Fibroblast of upper back skin (primary cell): ENCODE results near the gene BHLHE23.
A peak's percentile ranks its signal among the peaks of the same experiment; 100 is the strongest.

Experiments
- DNase-seq: peaks from one replicate; pipeline ENCODE4 v3.0.0-alpha.2; 2013

Gene BHLHE23

DNA sequence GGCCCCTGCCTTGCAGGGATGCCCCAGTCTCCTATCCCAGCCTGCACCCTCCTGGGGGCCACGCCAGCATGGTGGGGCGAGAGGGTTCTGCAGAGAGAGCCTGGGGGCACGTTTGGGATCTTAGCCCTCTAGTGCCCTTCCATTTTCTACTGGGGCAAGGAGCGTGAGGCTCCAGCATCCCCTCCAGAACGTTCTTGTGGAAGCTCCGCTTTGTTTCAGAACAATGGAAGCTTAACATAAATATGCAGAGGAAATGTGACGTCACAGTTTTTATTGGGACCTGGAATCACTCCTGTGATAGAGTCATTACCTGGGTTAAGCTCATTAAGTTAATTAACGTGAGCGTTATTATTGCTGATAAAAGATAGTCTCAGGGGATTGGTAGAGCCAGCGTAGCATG lies 19.6 kb downstream of the BHLHE23 start:
- no peak for DNase-seq

DNA sequence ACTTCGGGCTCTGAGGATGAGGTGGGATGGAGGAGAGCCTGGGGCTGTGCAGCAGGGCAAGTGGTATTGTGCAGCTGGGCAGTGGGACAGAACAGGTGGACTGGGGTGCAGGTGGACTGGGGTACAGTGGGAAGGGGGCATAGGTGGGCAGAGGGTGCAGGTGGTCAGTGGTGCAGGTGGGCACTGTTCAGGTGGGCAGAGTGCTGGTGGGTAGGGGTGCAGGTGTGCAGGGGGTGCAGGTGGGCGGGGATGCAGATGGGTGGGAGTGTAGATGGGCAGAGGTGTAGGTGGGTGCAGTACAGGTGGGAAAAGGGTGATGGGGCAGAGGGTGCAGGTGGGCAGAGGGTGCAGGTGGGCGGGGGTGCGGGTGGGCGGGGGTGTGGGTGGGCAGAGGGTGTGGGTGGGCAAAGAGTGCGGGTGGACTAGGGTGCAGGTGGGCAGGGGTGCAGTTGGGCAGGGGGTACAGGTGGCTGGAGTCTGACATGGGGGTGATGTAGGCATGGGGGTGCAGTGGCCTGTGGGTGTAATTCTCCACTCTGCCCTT lies 20.4 kb downstream of the BHLHE23 start:
- DNase-seq: no peak

DNA sequence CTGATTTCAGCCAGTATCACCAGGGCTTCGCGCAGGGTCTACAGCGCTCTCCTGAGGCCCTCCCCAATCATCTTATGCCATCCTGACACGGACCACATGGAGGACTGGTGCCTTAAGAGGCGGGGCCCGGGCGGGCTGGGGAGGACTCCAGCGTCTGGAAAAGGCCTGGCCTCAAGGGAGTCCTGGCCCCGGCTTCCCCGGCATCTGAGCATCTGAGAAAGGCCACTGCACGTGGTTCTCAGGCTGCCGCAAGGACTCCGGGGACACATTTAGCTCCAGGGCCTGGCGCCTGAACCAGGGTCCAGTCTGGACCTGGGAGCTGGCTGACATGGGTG lies 21.4 kb downstream of the BHLHE23 start:
- DNase-seq: no peak

DNA sequence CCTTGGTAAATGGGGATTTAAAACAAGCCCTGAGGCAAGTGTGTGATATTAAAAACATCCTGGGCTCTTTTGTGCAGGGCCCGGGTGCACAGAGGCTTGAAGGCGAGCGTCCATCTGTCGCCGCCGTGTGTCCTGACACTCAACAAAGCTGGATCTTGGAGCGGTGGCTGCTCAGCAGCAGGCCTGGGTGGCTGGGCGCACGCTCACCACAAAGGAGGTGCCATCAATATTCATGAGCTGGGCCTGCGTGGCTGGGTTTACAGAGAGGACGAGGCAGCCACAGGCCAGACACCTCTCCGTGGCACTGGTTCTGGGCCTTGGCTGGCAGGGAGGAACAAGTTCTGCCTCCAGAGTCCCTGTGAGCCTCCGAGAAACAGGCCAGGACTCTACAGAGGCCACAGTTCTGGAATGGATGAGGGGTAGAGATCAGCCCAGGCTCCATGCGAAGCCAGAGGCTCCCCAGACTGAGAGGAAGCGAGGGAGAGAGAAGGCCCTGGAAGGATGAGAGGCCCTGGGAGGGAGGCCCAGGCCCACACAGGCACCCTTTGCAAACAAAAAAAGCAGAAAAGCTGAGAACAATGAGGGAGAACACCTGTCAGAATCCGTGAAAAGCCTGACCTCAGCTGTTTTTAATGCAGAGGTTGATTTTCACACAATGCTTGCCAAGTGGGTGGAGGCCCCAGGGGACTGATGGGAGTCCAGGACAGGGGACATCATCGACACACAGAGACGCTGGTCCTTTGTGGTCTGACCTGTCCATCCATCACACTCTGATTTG lies 21.9 kb downstream of the BHLHE23 start:
- DNase-seq: no peak

DNA sequence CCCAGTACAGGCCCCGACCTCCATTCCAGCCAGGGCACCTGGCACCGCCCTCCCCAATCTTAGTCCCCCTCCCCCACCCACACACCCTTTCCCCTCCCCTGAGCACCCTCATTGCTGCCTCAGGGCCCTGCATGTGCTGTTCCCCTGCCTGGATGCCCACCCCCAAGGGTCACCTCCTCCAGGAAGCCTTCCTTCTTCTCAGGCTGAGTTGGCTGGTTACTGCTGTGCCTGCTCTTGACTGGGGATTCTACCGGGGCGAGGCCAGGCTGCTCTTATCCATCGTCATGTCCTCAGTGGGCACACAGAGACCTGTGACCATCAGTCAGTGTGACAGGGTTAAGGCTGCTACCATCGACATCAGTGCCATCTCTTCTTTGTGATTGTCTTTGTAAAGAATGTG lies 23.6 kb downstream of the BHLHE23 start:
- DNase-seq: no peak

DNA sequence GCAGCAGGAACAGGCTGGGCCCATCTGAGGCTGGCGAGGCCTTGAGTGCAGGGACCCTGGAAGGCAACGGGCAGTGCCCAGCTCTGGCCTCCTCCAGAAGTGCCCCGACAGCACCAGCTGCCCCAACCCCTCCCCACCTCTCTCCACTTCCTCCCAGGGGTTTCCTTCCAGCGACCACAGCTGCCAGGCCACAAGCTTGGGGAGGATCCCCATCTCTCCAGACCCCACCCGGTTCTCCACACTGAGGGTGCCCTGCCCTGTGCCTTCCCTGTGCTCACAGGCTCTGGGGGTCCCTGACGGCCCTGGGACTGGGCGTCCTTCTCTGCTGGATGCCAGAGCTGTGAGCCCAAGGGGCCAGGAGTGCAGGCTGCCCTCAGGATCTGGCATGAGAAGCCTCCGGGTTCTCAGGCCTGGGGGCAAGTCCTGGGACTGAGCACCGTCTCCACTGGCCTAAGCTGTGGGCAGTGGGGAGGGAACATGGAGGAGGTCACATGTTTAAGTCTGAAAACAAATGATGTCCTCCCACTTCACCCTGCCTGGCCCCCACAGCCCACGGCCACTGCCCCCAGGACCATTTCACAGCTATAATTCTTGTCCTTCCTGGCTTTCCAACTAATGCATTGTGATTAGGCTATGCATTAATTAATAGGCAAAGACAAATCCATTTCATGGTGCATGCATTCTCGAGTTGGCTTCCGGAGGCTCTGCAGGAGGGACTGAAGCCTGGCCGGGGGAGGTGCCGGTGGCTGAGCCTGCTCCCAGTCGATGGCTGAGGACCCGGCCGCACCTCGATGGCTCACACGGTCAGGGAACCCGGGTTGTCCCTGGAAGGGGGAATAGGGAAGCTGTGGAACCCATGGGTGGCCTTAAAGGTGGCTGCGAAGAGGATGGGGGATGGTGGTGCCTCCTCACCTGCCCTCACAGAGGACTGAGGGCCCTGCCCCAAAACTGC lies 24.4 kb downstream of the BHLHE23 start:
- DNase-seq: no peak

DNA sequence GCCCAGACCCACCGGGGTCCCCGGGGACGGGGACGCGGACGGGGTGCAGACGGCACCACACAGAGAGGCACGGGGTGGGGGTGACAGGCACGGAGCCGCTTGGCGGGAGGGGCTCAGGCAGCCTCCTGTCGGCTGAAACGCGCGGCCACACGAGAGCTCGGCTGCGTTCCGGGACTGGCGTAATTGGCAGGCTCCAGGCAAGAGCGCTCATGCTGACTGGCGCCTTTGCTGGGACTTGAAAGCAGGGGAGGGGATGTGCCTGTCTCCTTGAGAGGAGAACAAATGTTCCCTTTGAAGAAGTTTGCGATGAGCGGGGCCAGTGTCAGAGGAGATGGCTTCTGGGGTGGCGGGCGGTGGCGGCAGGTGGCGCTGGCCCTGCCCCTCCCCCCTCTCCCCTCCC lies 25.8 kb downstream of the BHLHE23 start:
- DNase-seq: no peak

DNA sequence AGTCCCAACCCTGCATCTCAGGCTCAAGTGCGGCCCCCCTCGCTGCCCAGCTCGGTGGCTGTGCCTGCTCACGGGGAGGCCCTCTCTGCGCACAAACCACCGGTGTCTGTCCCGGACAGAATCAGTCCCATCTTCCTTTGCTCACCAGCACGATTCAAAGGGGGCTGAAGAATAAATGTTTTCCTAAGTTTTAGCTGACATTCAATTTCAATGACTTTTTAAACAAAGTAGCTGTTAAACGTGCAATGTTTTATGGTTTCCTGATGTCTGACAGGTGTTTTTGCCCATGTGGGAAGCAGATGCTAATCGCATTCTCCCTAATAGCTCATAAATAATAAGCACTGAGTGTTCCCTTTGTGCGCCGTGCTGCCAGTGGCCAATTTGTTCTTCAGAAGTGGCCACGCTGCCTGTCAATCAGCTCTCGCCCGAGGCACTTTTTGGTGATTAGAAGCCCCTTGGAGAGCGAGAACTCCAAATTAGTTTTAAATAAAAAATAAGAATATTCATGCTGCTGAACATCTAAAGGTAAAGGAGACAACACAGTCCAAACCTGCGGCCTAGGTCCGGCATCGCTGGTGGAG lies 26.3 kb downstream of the BHLHE23 start:
- no peak for DNase-seq

DNA sequence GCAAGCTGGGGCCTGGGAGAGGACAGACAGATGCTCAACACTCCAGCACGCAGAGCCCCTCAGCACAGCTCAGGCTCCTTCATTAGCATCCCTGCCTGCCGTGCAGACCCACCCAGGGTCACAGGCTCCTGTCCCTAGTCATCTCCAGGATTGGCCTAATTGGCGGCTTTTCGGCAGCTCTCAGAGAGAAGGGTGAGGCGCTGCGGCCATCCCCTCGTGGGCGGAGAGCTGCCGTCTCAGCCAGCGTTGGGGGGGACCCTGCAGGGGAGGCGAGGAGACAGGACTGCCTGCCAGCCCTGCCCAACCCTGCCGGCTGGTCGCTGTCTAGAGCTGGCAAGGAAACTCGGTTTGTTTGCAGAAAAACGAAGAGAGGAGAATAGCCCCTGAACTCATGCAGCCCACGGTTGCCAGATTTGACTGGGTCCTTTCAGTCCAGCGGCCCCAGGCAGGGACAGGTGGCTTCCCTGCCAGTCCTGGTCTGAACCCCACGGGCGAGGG lies 26.8 kb downstream of the BHLHE23 start:
- DNase-seq: no peak

DNA sequence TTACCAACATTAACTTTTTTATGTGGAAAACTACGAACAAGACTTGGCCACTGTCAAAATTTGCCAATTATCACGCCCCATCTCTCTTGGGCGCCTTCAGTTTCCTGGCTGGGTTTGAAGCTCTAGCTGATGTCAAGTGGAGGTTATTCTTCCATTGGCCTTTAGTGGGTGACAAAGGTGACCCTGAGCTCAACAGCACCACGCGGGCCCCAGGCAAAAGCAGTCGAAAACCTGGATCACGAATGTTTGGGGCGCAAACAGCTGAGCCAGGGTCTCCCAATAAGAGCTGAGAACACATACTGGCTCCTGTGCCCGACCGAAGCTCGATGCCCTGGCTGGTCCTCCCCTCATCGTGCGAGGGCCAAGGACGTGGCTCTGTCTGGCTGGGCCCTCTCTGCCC lies 27.5 kb downstream of the BHLHE23 start:
- no peak for DNase-seq

DNA sequence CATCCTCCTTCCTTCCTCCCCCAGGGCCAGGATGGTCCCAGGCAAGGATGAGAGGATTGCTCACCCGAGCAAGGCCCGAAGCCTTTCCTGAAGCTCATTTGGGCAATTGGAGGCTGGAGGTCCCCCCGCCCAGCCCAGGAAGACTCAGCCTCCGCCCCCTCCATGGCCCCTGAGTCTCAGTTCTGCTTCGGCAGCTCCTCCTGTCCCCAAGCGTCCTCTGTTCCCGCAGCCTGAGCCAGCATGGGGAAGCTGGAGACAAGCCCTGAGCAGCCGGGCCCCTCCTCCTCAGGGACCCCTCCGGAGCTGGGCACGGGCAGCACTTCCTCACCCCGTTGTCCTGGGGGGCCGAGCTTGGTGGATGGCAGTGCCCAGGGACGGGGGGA lies 28.2 kb downstream of the BHLHE23 start:
- DNase-seq: no peak

DNA sequence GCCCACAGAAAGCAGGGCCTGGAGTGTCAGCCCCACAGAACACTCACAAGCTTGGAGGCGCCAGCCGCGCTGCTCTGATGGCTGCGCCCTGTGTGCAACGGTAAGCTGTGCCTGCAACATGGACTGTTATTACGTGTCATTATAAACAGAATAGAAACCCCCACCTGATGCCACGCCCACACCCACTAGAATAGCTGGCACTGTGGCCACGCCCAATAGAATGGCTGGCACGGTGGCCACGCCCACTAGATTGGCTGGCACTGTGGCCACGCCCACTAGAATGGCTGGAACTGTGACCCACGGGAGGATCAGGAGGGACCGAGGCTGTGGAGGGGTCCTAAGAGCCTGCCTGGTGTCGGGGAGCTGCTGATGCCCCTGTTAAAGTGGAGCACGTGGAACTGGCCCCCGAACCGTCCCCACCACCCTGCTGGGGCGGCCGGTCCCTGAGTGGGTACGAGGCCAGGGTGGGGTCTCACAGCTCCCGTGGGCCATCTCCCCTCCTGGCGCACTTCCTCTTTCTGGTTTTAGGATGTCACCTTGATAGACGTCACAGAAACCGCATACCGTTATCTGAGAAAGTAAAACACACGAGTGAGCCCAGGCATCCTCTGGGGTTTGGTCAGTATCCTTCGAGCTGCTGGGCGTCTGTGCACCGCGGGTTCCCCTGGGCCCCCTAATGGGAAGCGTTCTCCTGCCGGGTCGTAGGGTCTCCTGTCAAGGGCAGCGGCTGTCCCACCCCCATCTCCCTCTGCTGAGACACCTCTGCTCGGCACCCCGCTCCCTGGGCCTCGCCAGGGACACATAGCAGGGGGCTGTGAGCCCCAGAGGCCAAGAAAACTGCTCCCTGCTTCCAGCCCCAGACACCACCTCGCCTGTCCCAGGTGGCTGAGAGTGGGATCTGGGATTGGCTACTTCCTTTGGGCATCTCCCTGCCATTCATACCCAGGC lies 28.9 kb downstream of the BHLHE23 start:
- no peak for DNase-seq

DNA sequence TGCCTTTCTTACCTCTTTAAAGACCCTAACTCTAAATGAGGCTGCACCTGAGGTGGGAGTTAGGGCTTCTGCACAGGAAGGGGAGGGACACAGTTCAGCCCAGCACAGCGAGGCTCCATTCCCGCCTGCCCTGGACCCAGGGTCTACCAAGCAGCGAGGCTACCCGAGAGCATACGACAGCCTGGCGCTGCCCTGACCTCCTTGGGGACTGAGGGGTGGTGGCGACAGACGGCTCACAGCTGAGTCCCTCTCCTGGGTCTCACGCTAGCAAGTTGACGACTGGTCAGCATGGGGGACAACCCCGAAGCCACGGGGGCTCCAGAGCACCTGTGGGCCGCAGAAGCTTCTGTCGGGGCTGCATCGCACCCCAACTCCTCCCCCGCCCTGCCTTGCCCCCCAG lies 29.9 kb downstream of the BHLHE23 start:
- no peak for DNase-seq

DNA sequence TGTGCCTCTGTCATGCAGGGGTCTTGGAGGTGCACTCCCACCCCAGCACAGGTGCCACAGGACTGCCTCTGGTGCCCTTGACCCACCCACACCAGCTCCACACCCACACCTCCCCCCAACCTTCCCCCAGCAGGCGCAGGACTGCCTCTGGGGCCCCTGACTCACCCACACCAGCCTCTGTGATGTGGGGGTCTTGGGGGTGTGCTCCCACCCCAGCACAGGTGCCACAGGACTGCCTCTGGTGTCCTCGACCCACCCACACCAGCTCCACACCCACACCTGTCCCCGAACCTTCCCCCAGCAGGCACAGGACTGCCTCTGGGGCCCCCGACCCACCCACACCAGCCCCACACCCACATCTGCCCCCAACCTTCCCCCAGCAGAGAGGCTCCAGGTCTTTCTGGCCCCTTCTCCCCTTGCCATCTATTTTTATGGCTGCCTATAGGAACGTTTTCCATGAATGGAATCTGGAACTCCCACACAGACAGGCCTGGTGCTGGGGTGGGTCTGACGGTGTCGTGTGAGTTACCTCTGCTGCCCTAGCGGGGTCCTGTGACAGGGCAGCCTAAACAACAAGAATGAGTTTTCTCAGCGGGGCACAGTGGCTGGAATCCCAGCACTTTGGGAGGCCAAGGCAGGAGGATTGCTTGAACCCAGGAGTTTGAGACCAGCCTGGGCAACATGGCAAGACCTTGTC lies 30.8 kb downstream of the BHLHE23 start:
- no peak for DNase-seq

DNA sequence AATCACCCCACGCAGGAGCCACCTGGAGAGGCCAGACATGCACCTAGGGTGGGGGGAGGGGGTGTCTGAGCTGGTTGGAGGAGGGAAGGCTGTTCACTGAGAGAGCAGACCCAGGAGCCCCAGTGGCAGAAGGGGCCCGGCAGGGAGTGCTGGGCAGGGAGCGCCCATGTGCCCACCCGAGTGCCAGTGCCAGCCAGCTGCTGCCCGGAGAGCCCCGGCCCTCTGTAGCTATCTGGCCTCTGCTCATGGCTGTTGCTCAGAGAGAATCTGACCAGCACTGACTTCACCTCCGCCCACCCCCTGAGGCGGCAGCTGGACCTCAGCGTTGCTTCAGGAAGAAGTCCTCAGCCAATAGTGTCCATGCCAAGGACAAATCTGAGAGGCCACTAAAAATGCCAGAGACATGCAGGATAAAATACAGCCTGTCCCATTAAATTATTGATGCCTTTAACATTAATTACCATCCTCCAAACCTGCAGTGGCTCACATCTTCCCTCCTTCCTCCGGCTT lies 31.5 kb downstream of the BHLHE23 start:
- no peak for DNase-seq

DNA sequence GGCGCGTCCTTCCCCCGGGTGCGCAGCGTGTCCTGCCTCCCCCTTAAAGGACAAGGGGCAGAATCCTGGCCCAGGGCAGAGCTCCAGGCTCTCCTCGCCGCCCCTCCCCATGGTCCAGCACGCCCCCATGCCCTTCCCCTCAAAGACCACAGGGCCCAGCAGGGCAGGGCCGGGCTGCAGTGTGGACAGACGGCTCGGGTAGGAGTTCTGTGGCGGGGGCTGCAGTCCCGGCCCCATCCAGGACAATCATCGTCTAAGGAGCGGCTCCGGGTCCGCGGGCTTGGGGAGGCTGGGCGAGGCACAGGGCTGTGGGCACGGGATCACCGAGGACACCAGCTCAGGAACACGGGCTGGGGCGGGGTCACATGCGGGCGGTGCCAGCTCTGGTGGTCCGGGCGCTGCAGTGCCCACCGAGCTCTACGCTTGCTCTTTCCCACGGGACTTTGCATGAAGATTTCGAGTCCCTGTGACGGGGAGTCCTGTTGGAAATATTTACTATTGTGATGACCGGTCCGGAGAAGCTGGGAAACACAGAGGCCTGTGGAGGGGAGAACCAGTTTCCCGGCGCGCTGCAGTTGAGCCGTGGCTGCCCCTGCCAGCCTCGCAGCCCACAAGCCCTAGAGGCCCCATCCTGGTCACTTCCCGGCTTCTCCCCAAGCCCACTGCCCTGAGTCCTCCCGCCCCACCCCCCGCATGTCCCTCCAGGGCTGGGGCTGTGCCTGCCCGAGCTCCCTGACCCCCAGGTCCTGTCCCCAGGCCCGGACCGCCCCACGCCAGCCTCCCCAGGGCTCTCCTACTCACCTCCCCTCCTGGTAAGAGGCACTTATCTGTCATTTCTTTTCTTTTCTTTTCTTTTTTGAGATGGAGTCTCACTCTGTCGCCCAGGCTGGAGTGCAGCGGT lies 33.7 kb downstream of the BHLHE23 start:
- DNase-seq: no peak

DNA sequence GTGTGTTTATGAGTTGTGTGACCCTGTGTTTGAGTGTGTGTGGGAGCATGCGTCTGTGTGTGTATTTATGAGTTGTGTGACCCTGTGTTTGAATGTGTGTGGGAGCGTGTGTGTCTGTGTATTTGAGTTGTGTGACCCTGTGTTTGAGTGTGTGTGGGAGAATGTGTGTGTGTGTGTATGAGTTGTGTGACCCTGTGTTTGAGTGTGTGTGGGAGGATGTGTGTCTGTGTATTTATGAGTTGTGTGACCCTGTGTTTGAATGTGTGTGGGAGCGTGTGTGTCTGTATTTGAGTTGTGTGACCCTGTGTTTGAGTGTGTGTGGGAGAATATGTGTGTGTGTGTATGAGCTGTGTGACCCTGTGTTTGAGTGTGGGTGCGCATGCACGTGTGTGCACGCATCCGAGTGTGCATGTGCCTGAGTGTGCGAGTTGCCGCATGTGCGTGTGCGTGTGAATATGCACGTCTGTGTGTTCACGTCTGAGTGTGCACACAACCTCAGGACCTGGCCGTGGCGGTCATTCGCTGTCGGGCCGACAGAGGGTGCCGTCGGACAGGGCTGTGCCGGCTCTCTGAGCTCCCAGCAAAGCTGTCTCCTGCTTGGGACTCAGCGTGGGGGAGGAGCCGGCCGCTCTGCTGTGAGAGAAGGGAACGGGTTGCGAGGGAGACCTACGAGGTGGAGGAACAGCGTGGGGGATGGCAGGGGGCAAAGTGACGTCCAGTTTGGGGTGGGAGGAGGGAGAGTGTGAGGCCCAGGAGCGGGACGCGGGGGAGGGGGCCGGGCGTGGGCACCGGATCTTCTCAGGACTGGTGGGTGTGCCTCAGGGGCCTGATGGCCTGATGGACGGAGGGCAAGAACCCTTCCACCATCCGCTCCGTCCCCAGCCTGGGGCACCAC lies 34.6 kb downstream of the BHLHE23 start:
- DNase-seq: peak; percentile 72

DNA sequence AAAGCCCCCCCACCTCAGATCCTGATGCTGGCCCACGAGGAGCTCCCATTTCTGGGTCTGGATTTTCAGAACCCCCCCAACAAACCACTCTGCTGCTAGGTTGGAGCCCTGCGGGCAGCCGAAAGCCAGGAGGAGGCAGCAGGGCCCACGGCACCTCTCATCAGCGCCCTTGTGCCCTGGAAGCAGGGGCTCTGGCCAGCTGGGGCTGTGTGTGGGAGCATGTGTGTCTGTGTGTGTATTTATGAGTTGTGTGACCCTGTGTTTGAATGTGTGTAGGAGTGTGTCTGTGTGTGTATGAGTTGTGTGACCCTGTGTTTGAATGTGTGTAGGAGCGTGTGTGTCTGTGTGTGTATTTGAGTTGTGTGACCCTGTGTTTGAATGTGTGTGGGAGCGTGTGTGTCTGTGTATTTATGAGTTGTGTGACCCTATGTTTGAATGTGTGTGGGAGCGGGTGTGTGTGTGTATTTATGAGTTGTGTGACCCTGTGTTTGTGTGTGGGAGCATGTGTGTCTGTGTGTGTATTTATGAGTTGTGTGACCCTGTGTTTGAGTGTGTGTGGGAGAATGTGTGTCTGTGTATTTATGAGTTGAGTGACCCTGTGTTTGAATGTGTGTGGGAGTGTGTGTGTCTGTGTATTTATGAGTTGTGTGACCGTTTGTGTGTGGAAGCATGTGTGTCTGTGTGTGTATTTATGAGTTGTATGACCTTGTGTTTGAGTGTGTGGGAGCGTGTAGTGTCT lies 35.4 kb downstream of the BHLHE23 start:
- no peak for DNase-seq
